Endothelial cell of umbilical vein (primary cell): ENCODE results near the gene NPAS1. TPM values are rescaled to one million over a fixed set of nuclear protein-coding genes. Genes with fewer than 3 reads are reported as not detected.

Experiments used
- BruUV-seq: library from RNA; stranded (reverse); fragments of 400-500 nt; replicated peaks from 2 replicates; lab custom pipeline; 2021; lab: Mats Ljungman, UMichigan
- CTCF ChIA-PET: fragments of 300-600, 350-600 bp; sonication (Branson Sonifier 250); formaldehyde crosslinking; loops from one replicate; lab custom pipeline; 2021; ENCODE audit warnings: antibody characterized with exemption, inconsistent platforms; lab: Charles Lee
- POLR2A ChIA-PET: fragments of 300-600, 350-600 bp; sonication (Branson Sonifier 250); formaldehyde crosslinking; loops from one replicate; lab custom pipeline; 2021; ENCODE audit warnings: antibody characterized with exemption, inconsistent platforms; lab: Charles Lee
- DNase-seq: peaks from one replicate; pipeline ENCODE4 v3.0.0-alpha.2; 2011; ENCODE audit warnings: low read depth, low spot score
- FAIRE-seq: peaks from 2 replicates; lab custom pipeline; 2011; peaks lifted over from hg19 to GRCh38; lab: Jason Lieb, UNC
- H2AFZ ChIP-seq: 2 replicates; pipeline ENCODE4 v1.6.0; 2012; ENCODE audit warnings: low read depth, low read length, control low read depth, inconsistent platforms
- H3K27ac ChIP-seq: 2 replicates; pipeline ENCODE4 v1.5.1; 2011; ENCODE audit warnings: low read depth, mild to moderate bottlenecking, control low read depth, low read length, moderate library complexity; ENCODE audit not compliant: insufficient read depth
- H3K27me3 ChIP-seq, 2 experiments: 2 replicates each; pipeline versions ENCODE4 v1.6.0 to v1.6.1; 2011; ENCODE audit warnings: low read length in 2 of 2, mixed read lengths in 1 of 2; ENCODE audit not compliant: control insufficient read depth in 2 of 2, insufficient read depth in 2 of 2
- H3K36me3 ChIP-seq, 2 experiments: 2 replicates in 1 of 2; 3 replicates in 1 of 2; pipeline ENCODE4 v1.5.1; 2011; ENCODE audit warnings: low read length in 2 of 2, mild to moderate bottlenecking in 1 of 2, moderate library complexity in 1 of 2; ENCODE audit not compliant: control insufficient read depth in 2 of 2, insufficient read depth in 2 of 2; ENCODE audit errors: extremely low read depth in 1 of 2
- H3K4me1 ChIP-seq: 3 replicates; pipeline ENCODE4 v1.5.1; 2011; ENCODE audit warnings: mild to moderate bottlenecking, low read length; ENCODE audit not compliant: control insufficient read depth, insufficient read depth; ENCODE audit errors: extremely low read depth
- H3K4me2 ChIP-seq: 2 replicates; pipeline ENCODE4 v1.6.1; 2011; ENCODE audit warnings: low read length, control low read depth, mixed read lengths; ENCODE audit not compliant: insufficient read depth
- H3K4me3 ChIP-seq, 3 experiments: fragments of 200-600 bp in 1 of 3; sonication (generic), shearing (Covaris generic) in 1 of 3; replicated peaks in 1 of 3; 2 replicates each; pipeline ENCODE4 v1.5.1; 2011 to 2016; ENCODE audit warnings: control low read depth in 3 of 3, low read length in 3 of 3, mild to moderate bottlenecking in 2 of 3, inconsistent platforms in 1 of 3, low read depth in 1 of 3, moderate library complexity in 1 of 3; ENCODE audit not compliant: insufficient read depth in 1 of 3
- H3K79me2 ChIP-seq: 2 replicates; pipeline ENCODE4 v1.6.0; 2012; ENCODE audit warnings: low read length, inconsistent platforms; ENCODE audit not compliant: control insufficient read depth, insufficient read depth
- H3K9ac ChIP-seq: replicated peaks from 2 replicates; pipeline ENCODE3; 2011; ENCODE audit warnings: low read length, control low read depth; ENCODE audit not compliant: insufficient read depth; ENCODE audit errors: extremely low read depth
- H3K9me1 ChIP-seq: replicated peaks from 3 replicates; pipeline ENCODE4 v1.6.0; 2011; ENCODE audit warnings: mild to moderate bottlenecking, low read length; ENCODE audit not compliant: control insufficient read depth, insufficient read depth; ENCODE audit errors: extremely low read depth
- H3K9me3 ChIP-seq: replicated peaks from 2 replicates; pipeline ENCODE4 v1.5.1; 2012; ENCODE audit warnings: low read length, inconsistent platforms; ENCODE audit not compliant: control insufficient read depth, insufficient read depth
- H4K20me1 ChIP-seq: replicated peaks from 2 replicates; pipeline ENCODE3; 2011; ENCODE audit warnings: mild to moderate bottlenecking, low read length; ENCODE audit not compliant: control insufficient read depth, insufficient read depth; ENCODE audit errors: extremely low read depth
- CTCF ChIP-seq, 2 donors: IDR thresholded peaks; 1 replicate in 1 of 2; 2 replicates in 1 of 2; pipeline ENCODE4 v1.5.1; 2011; ENCODE audit warnings: low read length in 2 of 2, mild to moderate bottlenecking in 2 of 2, moderate library complexity in 2 of 2, control low read depth in 1 of 2, inconsistent platforms in 1 of 2, low read depth in 1 of 2; ENCODE audit not compliant: insufficient read depth in 1 of 2; ENCODE audit errors: extremely low read depth in 1 of 2
- EZH2 ChIP-seq: IDR thresholded peaks from 2 replicates; pipeline ENCODE4 v1.6.1; 2012; ENCODE audit warnings: borderline replicate concordance, low read depth, mild to moderate bottlenecking, moderate library complexity, low read length, inconsistent platforms; ENCODE audit not compliant: severe bottlenecking
- FOS ChIP-seq: IDR thresholded peaks from 2 replicates; pipeline ENCODE4 v1.6.1; 2011; ENCODE audit warnings: mild to moderate bottlenecking, low read length, moderate library complexity, borderline replicate concordance; ENCODE audit not compliant: insufficient read depth
- GATA2 ChIP-seq: IDR thresholded peaks from 2 replicates; pipeline ENCODE4 v1.7.0; 2011; ENCODE audit warnings: low read depth, mild to moderate bottlenecking, moderate library complexity, mixed read lengths, low read length; ENCODE audit not compliant: insufficient read length, insufficient read depth
- JUN ChIP-seq: IDR thresholded peaks from 2 replicates; pipeline ENCODE4 v1.6.1; 2011; ENCODE audit warnings: borderline replicate concordance, low read depth; ENCODE audit not compliant: insufficient read length, insufficient read depth
- MAX ChIP-seq: IDR thresholded peaks from 2 replicates; pipeline ENCODE4 v1.6.1; 2011; ENCODE audit not compliant: insufficient read depth, insufficient read length
- MYC ChIP-seq: IDR thresholded peaks from one replicate; pipeline ENCODE4 v1.6.1; 2011; ENCODE audit warnings: mild to moderate bottlenecking, low read depth, low read length
- POLR2A ChIP-seq: IDR thresholded peaks from 2 replicates; pipeline ENCODE4 v1.6.1; 2012; ENCODE audit warnings: low read depth, mild to moderate bottlenecking, control low read depth, low read length
- POLR2AphosphoS5 ChIP-seq: IDR thresholded peaks from 2 replicates; pipeline ENCODE4 v1.6.1; 2012; ENCODE audit warnings: low read depth, mild to moderate bottlenecking, control low read depth, low read length, moderate library complexity; ENCODE audit not compliant: insufficient read depth
- dilution Hi-C: fragments of 300-500 bp; cut with MboI; formaldehyde crosslinking; loops from one replicate; pipeline ENCODE4 v1.15.0; 2019; ENCODE audit warnings: low sequenced_read_pairs; ENCODE audit not compliant: extremely low pct_ligation_motif_present
- intact Hi-C: fragments of 100-400 bp; cut with micrococcal nuclease; formaldehyde crosslinking; loops from one replicate; pipeline ENCODE4 v1.10.0; 2022
- polyA plus RNA-seq, 4 experiments: library from polyadenylated mRNA; depleted of rRNA in 3 of 4; stranded (reverse) in 3 of 4; unstranded in 1 of 4; fragments of >200 nt; gene quantifications; 2 replicates each; pipeline versions ENCODE4 v1.2.1 to v1.2.3, GENCODE V29; 2011 to 2012; ENCODE audit warnings: missing spikeins in 1 of 4
- total RNA-seq: library from RNA; stranded (reverse); gene quantifications from 2 replicates; pipeline ENCODE4 v1.2.3, GENCODE V29; 2021

Gene NPAS1
- total and polyA plus RNA-seq, 2 donors (not counting 3 experiments of a cell fraction or from before 2014, with no cell fraction given) = 0.18 to 0.62 TPM

- FAIRE-seq (no peak), DNase-seq (no peak)
- CTCF ChIA-PET = interaction anchor here (0.8 kb wide), 1 partner anchor 14 kb away, joined by 3 read pairs; no protein-coding TSS in a partner anchor
- H4K20me1 ChIP-seq = no peaks in the 10 kb centered on the region
- TF ChIP-seq EZH2 (no peak), POLR2A (no peak), JUN (no peak), CTCF (IDR thresholded peaks at IDR 0.05; ENCODE audit: extremely low read depth in 1 of 2, insufficient read depth in 1 of 2, low read depth in 1 of 2, low read length in 2 of 2) (no peak), GATA2 (no peak), POLR2AphosphoS5 (no peak), FOS (no peak), MAX (no peak), MYC (no peak)
- H3K4me2 ChIP-seq = no peak overlapping the region
- no peak overlapping the region for H3K27ac ChIP-seq
- dilution Hi-C loops = no loop called here
- H3K36me3 ChIP-seq = peaks cover 0 to 37% of the 10 kb centered on the region in 2 experiments
- H3K9ac ChIP-seq = no peak overlapping the region
- H3K79me2 ChIP-seq = no peaks in the 10 kb centered on the region
- no peaks in the 10 kb centered on the region for H3K4me1 ChIP-seq
- BruUV-seq = no TSS peak
- H3K9me3 ChIP-seq = no peaks in the 10 kb centered on the region
- POLR2A ChIA-PET = interaction anchor here (0.5 kb wide), 1 partner anchor 15 kb away, joined by 4 read pairs; no protein-coding TSS in a partner anchor
- no peak overlapping the region for H2AFZ ChIP-seq
- intact Hi-C loops = no loop called here
- no peaks in the 10 kb centered on the region for H3K27me3 ChIP-seq
- no peaks in the 10 kb centered on the region for H3K9me1 ChIP-seq
- H3K4me3 ChIP-seq = no peak overlapping the region
These were observed 21.1 kb upstream of the NPAS1 start for GRCh38 chr19:46998445-46999125.
